WI38 (cell line): ENCODE measurements around the gene AGPS.
"Not testable (repeated sequence)": the region's sequence is repeated elsewhere in the genome, so short reads cannot be mapped to it uniquely, and the experiment has no call there.

Experiments
- H3K4me3 ChIP-seq: 2 replicates; pipeline ENCODE4 v1.5.1; 2011; ENCODE audit warnings: low read depth, mild to moderate bottlenecking, control low read depth, low read length
- TF ChIP-seq, protein P1 (sequence below): IDR thresholded peaks from 2 replicates; pipeline ENCODE4 v1.5.1; 2012; ENCODE audit warnings: low read depth, mild to moderate bottlenecking, control low read depth, low read length

Gene AGPS

DNA sequence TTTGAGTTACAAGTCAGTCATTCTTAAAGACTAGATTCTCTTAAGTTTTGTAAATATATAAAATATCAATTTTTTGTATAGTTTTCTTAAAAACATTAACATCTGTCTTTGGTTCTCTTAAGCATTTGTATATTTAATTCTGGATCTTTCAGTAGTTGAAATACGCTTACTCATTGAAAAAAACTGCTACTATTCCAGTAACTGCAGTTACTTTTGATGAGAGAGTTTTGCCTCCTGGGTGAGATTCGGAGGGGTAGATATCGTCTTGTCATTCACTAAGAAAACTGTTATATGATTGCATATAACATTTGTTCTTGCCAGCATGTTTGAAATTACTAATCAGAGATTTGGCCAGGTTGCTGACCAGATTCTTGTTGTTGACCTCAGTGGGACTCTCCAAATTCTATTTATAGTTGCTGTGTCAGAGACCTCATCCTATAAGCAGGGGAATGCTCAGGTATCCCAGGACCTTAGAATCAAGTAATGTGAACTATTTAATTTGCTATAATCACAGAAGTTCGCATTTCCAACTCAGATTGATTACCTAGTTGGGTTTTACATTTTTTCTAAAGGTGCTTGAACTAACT, 7.9 kb downstream of the AGPS start:
- H3K4me3 ChIP-seq: no peak overlapping the region
- TF ChIP-seq, protein P1, sequence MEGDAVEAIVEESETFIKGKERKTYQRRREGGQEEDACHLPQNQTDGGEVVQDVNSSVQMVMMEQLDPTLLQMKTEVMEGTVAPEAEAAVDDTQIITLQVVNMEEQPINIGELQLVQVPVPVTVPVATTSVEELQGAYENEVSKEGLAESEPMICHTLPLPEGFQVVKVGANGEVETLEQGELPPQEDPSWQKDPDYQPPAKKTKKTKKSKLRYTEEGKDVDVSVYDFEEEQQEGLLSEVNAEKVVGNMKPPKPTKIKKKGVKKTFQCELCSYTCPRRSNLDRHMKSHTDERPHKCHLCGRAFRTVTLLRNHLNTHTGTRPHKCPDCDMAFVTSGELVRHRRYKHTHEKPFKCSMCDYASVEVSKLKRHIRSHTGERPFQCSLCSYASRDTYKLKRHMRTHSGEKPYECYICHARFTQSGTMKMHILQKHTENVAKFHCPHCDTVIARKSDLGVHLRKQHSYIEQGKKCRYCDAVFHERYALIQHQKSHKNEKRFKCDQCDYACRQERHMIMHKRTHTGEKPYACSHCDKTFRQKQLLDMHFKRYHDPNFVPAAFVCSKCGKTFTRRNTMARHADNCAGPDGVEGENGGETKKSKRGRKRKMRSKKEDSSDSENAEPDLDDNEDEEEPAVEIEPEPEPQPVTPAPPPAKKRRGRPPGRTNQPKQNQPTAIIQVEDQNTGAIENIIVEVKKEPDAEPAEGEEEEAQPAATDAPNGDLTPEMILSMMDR: no peak

DNA sequence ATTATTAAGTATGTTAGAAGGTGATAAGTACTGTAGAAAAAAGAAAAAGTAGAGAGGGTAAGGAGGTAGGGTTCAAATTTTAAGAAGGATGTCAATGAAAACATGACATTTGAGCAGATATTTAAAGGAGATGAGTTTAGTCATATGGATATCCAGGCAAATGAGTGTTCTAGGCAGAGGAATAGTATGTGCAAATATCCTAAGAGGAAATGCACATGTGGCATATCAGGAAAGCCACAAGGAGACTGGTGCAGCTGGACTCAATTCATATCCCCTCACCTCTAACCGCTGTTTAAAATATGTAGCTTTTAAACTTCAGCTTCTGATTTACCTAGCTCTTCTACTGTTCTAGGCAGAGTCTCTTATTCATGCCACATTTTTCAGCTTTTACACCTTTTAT, 9.5 kb downstream of the AGPS start:
- no peak overlapping the region for H3K4me3 ChIP-seq
- TF ChIP-seq, protein P1: no peak

DNA sequence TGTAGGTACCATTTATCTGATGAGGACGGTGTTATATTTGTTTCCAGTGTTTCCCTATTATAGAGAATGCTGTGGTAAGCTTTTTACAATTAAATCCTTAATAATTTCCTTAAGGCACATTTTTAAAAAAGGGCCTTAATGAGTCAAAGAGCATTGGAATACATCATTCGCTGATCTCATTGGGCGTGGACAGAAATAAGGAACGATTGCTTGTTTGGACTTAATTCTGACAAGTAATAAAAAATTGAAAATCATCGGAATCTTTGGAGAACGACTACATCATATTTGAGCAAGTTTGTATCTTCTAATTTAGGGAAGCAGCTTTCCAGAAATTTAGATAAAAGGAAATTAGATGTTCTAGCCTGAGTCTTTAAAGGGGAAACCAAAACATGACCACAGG, 11.3 kb downstream of the AGPS start:
- H3K4me3 ChIP-seq: no peak overlapping the region
- TF ChIP-seq, protein P1: no peak

DNA sequence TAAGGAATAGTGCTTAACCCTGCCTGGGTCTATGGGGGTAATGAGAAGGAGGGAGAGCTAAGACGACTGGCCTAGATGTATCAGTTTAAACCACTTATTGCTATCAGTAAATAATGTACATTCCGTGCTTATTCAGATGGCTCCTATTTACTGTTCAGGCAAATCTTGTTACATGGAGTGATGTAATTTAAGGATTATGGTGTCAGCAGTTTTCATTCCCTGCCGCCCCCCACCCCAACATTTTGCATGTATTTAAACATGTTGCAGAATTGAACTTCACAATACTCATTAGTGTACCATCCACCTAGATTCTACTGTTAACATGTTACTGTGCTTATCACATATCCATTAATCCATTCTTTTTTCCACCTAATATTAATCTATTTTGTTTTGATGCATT, 11.7 kb downstream of the AGPS start:
- no peak overlapping the region for H3K4me3 ChIP-seq

DNA sequence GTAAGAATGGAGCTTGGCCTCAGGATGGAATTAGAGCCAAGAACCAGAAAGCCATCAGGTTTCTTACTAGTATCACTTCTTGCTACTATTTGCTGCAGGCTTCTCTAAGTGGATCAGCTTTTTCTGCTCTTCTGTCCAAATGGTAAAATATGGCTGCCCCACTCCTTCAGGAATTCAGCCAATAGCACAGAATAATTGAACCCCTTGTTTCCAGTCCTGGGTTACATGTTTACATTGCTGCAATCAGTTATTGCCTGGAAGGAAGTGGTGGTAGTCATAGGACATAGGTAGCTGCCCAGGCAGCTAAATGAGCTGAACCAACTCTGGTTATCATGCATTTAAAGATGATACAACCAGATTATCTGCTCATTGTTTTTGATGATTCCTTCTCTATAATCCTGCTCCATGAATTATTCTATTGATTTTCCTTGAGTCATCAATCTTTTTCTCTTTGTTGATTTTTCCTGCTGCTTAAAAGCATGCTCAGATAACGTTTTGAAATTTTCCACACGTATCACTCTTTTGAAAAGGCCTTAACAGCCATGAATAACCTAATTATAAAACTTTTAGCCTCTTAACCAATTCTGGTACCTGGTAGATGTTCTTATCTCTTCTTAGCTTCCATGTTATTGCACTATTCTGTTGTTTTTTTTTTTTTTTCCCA, 12.6 kb downstream of the AGPS start:
- TF ChIP-seq, protein P1: no peak
- no peak overlapping the region for H3K4me3 ChIP-seq

More for the DNA sequence above, 11.7 kb downstream of the AGPS start:
- TF ChIP-seq, protein P1: no peak

DNA sequence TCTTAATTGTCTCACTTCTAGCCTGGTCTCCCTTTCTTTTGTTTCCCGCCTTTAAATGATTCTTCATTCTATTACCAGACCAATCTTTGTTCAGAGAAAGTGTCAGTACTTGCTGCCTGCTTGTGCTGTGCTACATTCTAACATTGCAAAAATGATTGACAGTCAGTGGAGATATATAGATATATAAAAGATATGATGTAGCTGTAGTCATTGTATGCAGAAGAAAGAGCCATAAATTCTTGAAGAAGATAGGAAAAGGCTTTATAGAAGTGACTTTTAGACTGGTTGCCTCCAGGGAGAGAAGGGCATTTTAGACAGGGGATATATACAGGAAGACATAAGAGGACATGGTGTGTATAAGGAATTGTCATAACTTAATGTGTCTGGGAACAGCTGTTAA, 13.6 kb downstream of the AGPS start:
- H3K4me3 ChIP-seq: no peak overlapping the region
- TF ChIP-seq, protein P1: no peak

DNA sequence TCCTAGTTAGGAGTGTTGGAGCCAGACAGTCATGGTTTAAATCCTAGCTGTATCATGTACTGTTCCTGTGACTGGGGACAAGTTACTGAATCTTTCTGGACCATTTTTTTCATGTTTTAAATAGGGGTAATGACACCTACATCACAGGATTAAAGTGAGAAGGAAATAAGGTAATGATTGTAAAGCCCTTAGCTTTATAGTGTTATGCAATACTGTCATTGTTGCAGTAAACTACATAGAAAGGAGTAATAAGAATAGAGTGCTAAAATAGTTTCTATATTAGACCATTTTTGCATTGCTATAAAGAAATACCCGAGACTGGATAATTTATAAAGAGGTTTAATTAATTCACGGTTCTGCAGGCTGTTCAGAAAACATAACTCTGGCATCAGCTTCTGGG, 14.5 kb downstream of the AGPS start:
- TF ChIP-seq, protein P1: no peak
- no peak overlapping the region for H3K4me3 ChIP-seq

DNA sequence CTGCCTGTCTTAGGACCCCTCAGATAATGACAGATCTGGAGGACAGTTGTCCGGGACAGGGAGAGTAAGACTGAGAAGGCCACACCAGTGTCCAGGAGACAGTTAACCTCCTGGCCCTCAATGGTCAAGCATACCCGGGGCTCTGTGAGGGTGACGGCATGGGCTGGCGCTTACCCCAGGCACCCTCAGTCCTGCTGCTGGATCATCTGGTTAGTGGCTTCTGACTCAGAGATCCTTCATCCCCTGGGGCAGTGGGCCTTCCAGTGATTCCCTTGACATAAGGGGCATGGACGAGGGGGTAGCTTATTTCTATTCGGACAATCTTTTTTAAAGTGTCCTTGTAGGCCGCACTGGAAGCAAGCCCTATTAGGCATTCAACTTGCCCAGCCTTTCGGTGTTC, 18.1 kb downstream of the AGPS start:
- not testable (repeated sequence) for H3K4me3 ChIP-seq
